IMR-90 (cell line): ENCODE results near the gene ASTN2. TPM values are rescaled to one million over a fixed set of nuclear protein-coding genes. Genes with fewer than 3 reads are reported as not detected.

Experiments
- ATAC-seq: fragments of 200-7000 bp; cut with Tn5 transposase; 2 replicates; pipeline ENCODE4 v1.9.1; 2020; ENCODE audit warnings: low read depth, mild to moderate bottlenecking, moderate library complexity
- BruUV-seq: library from RNA; stranded (reverse); fragments of 400-500 nt; replicated peaks from 2 replicates; lab custom pipeline; 2021; lab: Mats Ljungman, UMichigan
- CTCF ChIA-PET: fragments of 300-600 bp; formaldehyde crosslinking; extraction: SDS; loops from one replicate; lab custom pipeline; 2021; ENCODE audit warnings: antibody characterized with exemption; lab: Yijun Ruan, JAX
- POLR2A ChIA-PET: fragments of 300-600 bp; sonication (Branson Sonifier 250); formaldehyde crosslinking; loops from one replicate; lab custom pipeline; 2022; ENCODE audit warnings: antibody characterized with exemption; ENCODE audit not compliant: unreplicated experiment; lab: Charles Lee
- DNase-seq: peaks from one replicate; pipeline ENCODE4 v3.0.0; 2013
- H2AFZ ChIP-seq: replicated peaks from 2 replicates; pipeline ENCODE3; 2013; ENCODE audit warnings: low read length, mild to moderate bottlenecking; ENCODE audit not compliant: poor library complexity
- H2AK5ac ChIP-seq: 2 replicates; pipeline ENCODE4 v1.6.1; 2013; ENCODE audit warnings: low read depth, low read length, inconsistent platforms
- H2AK9ac ChIP-seq: replicated peaks from 2 replicates; pipeline ENCODE3; 2013; ENCODE audit warnings: mild to moderate bottlenecking, low read depth, low read length, moderate library complexity; ENCODE audit not compliant: poor library complexity
- H2BK120ac ChIP-seq: 2 replicates; pipeline ENCODE4 v1.6.1; 2013; ENCODE audit warnings: low read depth, low read length, inconsistent platforms
- H2BK15ac ChIP-seq: 3 replicates; pipeline ENCODE4 v1.6.1; 2013; ENCODE audit warnings: low read depth, low read length, inconsistent platforms
- H2BK20ac ChIP-seq: 2 replicates; pipeline ENCODE4 v1.6.1; 2013; ENCODE audit warnings: low read depth, mild to moderate bottlenecking, inconsistent platforms, low read length, moderate library complexity
- H2BK5ac ChIP-seq: 2 replicates; pipeline ENCODE4 v1.6.1; 2013; ENCODE audit warnings: mild to moderate bottlenecking, low read depth, low read length, inconsistent platforms; ENCODE audit not compliant: poor library complexity, severe bottlenecking
- H3K14ac ChIP-seq: replicated peaks from 2 replicates; pipeline ENCODE4 v1.6.1; 2013; ENCODE audit warnings: low read depth, low read length, inconsistent platforms
- H3K18ac ChIP-seq: 2 replicates; pipeline ENCODE4 v1.6.1; 2013; ENCODE audit warnings: low read depth, low read length, control low read depth
- H3K23ac ChIP-seq: 2 replicates; pipeline ENCODE4 v1.6.1; 2013; ENCODE audit warnings: low read depth, low read length, inconsistent platforms
- H3K27ac ChIP-seq: 2 replicates; pipeline ENCODE4 v1.5.1; 2013; ENCODE audit warnings: mild to moderate bottlenecking, control low read depth, low read length; ENCODE audit not compliant: insufficient read depth
- H3K27me3 ChIP-seq: 2 replicates; pipeline ENCODE4 v1.6.1; 2013; ENCODE audit warnings: low read length; ENCODE audit not compliant: control insufficient read depth, insufficient read depth
- H3K36me3 ChIP-seq: 2 replicates; pipeline ENCODE4 v1.6.1; 2013; ENCODE audit warnings: low read length, mixed read lengths; ENCODE audit not compliant: control insufficient read depth, insufficient read depth
- H3K4ac ChIP-seq: 2 replicates; pipeline ENCODE4 v1.6.1; 2013; ENCODE audit warnings: low read depth, low read length, inconsistent platforms
- H3K4me1 ChIP-seq: 2 replicates; pipeline ENCODE4 v1.6.1; 2013; ENCODE audit warnings: low read length, mixed read lengths; ENCODE audit not compliant: control insufficient read depth, insufficient read depth
- H3K4me2 ChIP-seq: 2 replicates; pipeline ENCODE4 v1.6.1; 2013; ENCODE audit warnings: low read depth, mild to moderate bottlenecking, control low read depth, low read length, moderate library complexity
- H3K4me3 ChIP-seq: 2 replicates; pipeline ENCODE4 v1.5.1; 2013; ENCODE audit warnings: low read depth, mild to moderate bottlenecking, control low read depth, low read length, moderate library complexity; ENCODE audit not compliant: insufficient read depth
- H3K56ac ChIP-seq: 2 replicates; pipeline ENCODE4 v1.6.1; 2013; ENCODE audit warnings: low read length, inconsistent platforms; ENCODE audit not compliant: insufficient read depth; ENCODE audit errors: extremely low read depth
- H3K79me1 ChIP-seq, 2 experiments: 2 replicates each; pipeline ENCODE4 v1.6.1; 2013; ENCODE audit warnings: low read length in 2 of 2, inconsistent platforms in 1 of 2, low read depth in 1 of 2
- H3K9ac ChIP-seq: 2 replicates; pipeline ENCODE4 v1.6.1; 2013; ENCODE audit warnings: low read depth, low read length, control low read depth
- H3K9me1 ChIP-seq: 2 replicates; pipeline ENCODE4 v1.6.1; 2013; ENCODE audit warnings: low read length, inconsistent platforms; ENCODE audit not compliant: insufficient read depth
- H3K9me3 ChIP-seq: 2 replicates; pipeline ENCODE4 v1.6.1; 2013; ENCODE audit warnings: low read length; ENCODE audit not compliant: control insufficient read depth, insufficient read depth
- H4K20me1 ChIP-seq: 2 replicates; pipeline ENCODE4 v1.6.1; 2013; ENCODE audit warnings: low read length, inconsistent platforms; ENCODE audit not compliant: insufficient read depth
- H4K5ac ChIP-seq: 2 replicates; pipeline ENCODE4 v1.6.1; 2013; ENCODE audit warnings: mild to moderate bottlenecking, low read depth, low read length, control low read depth
- H4K8ac ChIP-seq, 2 experiments: 2 replicates each; pipeline ENCODE4 v1.6.1; 2013; ENCODE audit warnings: low read depth in 2 of 2, low read length in 2 of 2, control low read depth in 1 of 2, inconsistent platforms in 1 of 2
- H4K91ac ChIP-seq: 2 replicates; pipeline ENCODE4 v1.6.1; 2013; ENCODE audit warnings: low read depth, low read length, inconsistent platforms; ENCODE audit not compliant: insufficient read depth
- BHLHE40 ChIP-seq: fragments of 150-350 bp; IDR thresholded peaks from 2 replicates; pipeline ENCODE4 v1.6.1; 2016; ENCODE audit warnings: mild to moderate bottlenecking, low read depth, low read length
- CEBPB ChIP-seq: IDR thresholded peaks from 2 replicates; pipeline ENCODE4 v1.6.1; 2012; ENCODE audit warnings: low read depth, low read length, improper control_type of control experiment
- FOS ChIP-seq: fragments of 150-350 bp; IDR thresholded peaks from 2 replicates; pipeline ENCODE4 v1.6.1; 2016; ENCODE audit warnings: low read depth, low read length
- MAZ ChIP-seq: IDR thresholded peaks from 2 replicates; pipeline ENCODE4 v1.6.1; 2012; ENCODE audit warnings: low read depth, mild to moderate bottlenecking, low read length, improper control_type of control experiment, moderate library complexity, borderline replicate concordance
- SMC3 ChIP-seq: fragments of 150-350 bp; IDR thresholded peaks from 2 replicates; pipeline ENCODE4 v1.6.1; 2016; ENCODE audit warnings: low read depth, mild to moderate bottlenecking, antibody characterized with exemption, low read length, moderate library complexity
- WGBS, 2 experiments: methylation state at CpG; one replicate each; pipeline versions ENCODE4 v1.1.5 to v1.1.7; 2013; ENCODE audit warnings: missing lambda C conversion rate in 2 of 2; ENCODE audit not compliant: insufficient read length in 1 of 2; ENCODE audit errors: extremely low coverage in 2 of 2; 5-methylcytosine and 5-hydroxymethylcytosine counted together
- dilution Hi-C: fragments of 300-500 bp; cut with HindIII; formaldehyde crosslinking; loops from one replicate; pipeline ENCODE4 v1.14.3; 2018; ENCODE audit warnings: low sequenced_read_pairs; ENCODE audit not compliant: unreplicated experiment
- in situ Hi-C: fragments of 300-500 bp; cut with MboI; formaldehyde crosslinking; loops from 3 replicates; pipeline ENCODE4 v1.14.3; 2019; ENCODE audit warnings: low sequenced_read_pairs, inconsistent platforms, mixed read lengths
- intact Hi-C: fragments of 100-400 bp; cut with micrococcal nuclease; formaldehyde crosslinking; loops from 2 replicates; pipeline ENCODE4 v1.10.0; 2022
- polyA plus RNA-seq, 3 experiments: library from polyadenylated mRNA; depleted of rRNA; stranded (reverse); fragments of >200 nt; gene quantifications; 2 replicates each; pipeline ENCODE4 v1.2.3, GENCODE V29; 2012; ENCODE audit warnings: low replicate concordance in 1 of 3
- total RNA-seq: library from RNA; depleted of rRNA; stranded (reverse); fragments of >200 nt; gene quantifications from 2 replicates; pipeline ENCODE4 v1.2.3, GENCODE V29; 2012

ASTN2 gene
- total and polyA plus RNA-seq, 2 of the 4 experiments (the other 2 are of a cell fraction): 3.8 to 6.8 TPM

DNA sequence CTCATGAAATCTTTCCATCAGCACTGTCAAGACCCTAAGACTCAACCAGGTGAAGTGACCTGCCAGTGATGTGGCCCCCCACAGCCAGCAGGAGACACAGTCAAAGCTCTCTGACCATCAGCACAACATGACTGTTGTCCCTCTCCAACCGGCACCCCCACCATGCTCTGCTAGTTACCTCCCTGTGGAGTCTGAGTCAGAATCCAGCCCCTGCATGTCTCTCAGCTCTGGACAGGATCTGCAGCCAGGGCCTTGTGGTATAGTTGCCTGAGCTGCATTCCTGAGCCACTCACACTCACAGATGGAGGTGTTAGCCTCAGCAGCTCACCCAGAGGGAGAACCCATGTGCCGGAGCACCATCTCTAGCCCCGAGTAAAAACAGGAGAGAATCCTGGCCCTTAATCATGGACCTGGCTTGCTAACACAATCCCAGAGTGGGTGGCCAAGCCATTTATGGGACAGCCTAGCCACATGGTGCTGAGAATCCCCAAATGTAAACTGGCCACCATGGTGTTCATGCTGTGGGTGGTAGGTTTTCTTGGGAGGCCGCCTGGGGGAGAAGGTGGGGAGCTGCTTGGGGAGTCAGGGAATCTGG, 1023.5 kb downstream of the ASTN2 start:
- peak overlapping the region; percentile 34 for H2AFZ ChIP-seq
- peaks cover 7% of the 10 kb centered on the region for H3K4me1 ChIP-seq
- BruUV-seq: no TSS peak
- H3K14ac ChIP-seq: no peak overlapping the region
- no peaks in the 10 kb centered on the region for H3K27me3 ChIP-seq
- H3K56ac ChIP-seq: no peak overlapping the region
- H2BK20ac ChIP-seq: no peak overlapping the region
- H3K9ac ChIP-seq: no peak overlapping the region
- H3K18ac ChIP-seq: no peak overlapping the region
- DNase-seq: peak; percentile 83
- peaks cover 78% of the 10 kb centered on the region for H3K36me3 ChIP-seq
- no peak overlapping the region for H2BK5ac ChIP-seq
- intact Hi-C loops: no loop called here
- 0 out of 2 replicates have a peak, but pooled peaks cover 6% of the 10 kb centered on the region for H4K20me1 ChIP-seq
- no peak overlapping the region for H3K23ac ChIP-seq
- no peak overlapping the region for H2AK5ac ChIP-seq
- no peak overlapping the region for H3K4me3 ChIP-seq
- no CpG with 5 or more reads among the region's 4 CpGs for WGBS, 2 experiments
- peak; percentile 4; the same call in 1 of the 2 replicates for TF ChIP-seq FOS
- TF ChIP-seq MAZ: peak; percentile 36; the same call in 1 of the 2 replicates
- 0 out of 2 replicates have a peak, but pooled peaks have one; percentile 38 for TF ChIP-seq BHLHE40
- TF ChIP-seq SMC3: no peak
- TF ChIP-seq CEBPB: no peak
- no peak overlapping the region for H3K4ac ChIP-seq
- in situ Hi-C loops: no loop called here
- no peak overlapping the region for H4K91ac ChIP-seq
- peaks cover 5% of the 10 kb centered on the region for H3K9me1 ChIP-seq
- no peak overlapping the region for H2BK15ac ChIP-seq
- POLR2A ChIA-PET: no interaction called here
- H3K27ac ChIP-seq: no peak overlapping the region
- dilution Hi-C loops: no loop called here
- H3K4me2 ChIP-seq: no peak overlapping the region
- no peak overlapping the region for H4K5ac ChIP-seq
- no peaks in the 10 kb centered on the region for H3K79me1 ChIP-seq
- no peaks in the 10 kb centered on the region for H3K9me3 ChIP-seq
- no peak overlapping the region for H2BK120ac ChIP-seq
- peak overlapping the region; percentile 69 for H2AK9ac ChIP-seq
- CTCF ChIA-PET: interaction anchor here (1.0 kb wide), 1 partner anchor 798 kb away, joined by 3 read pairs; no protein-coding TSS in a partner anchor
- ATAC-seq: peak; percentile 83
- no peak overlapping the region for H4K8ac ChIP-seq
